Natural killer cell (primary cell): ENCODE data around the gene ITGA5. TPM values are rescaled to one million over a fixed set of nuclear protein-coding genes. Genes with fewer than 3 reads are reported as not detected.

ENCODE experiments used
- ATAC-seq, 3 donors: fragments of 150-1000 bp in 2 of 3; fragments of 200-7000 bp in 1 of 3; cut with Tn5 transposase; 1 replicate in 1 of 3; 2 replicates in 2 of 3; pipeline ENCODE4 v1.10.0; 2021; ENCODE audit warnings: mild to moderate bottlenecking in 2 of 3, moderate library complexity in 2 of 3
- DNase-seq, 2 donors: peaks; one replicate each; pipeline versions ENCODE4 v3.0.0 to v3.0.0-alpha.2; 2013 to 2021; ENCODE audit warnings: mixed read lengths in 1 of 2
- H3K27ac ChIP-seq: one replicate; pipeline ENCODE4 v1.5.1; 2013; ENCODE audit warnings: mild to moderate bottlenecking, low read length
- H3K27me3 ChIP-seq: one replicate; pipeline ENCODE4 v1.6.1; 2013; ENCODE audit warnings: low read length; ENCODE audit not compliant: control insufficient read depth, insufficient read depth
- H3K36me3 ChIP-seq: one replicate; pipeline ENCODE4 v1.6.1; 2013; ENCODE audit warnings: low read length; ENCODE audit not compliant: control insufficient read depth, insufficient read depth
- H3K4me1 ChIP-seq: one replicate; pipeline ENCODE4 v1.6.1; 2013; ENCODE audit warnings: low read length; ENCODE audit not compliant: control insufficient read depth, insufficient read depth
- H3K4me3 ChIP-seq: one replicate; pipeline ENCODE4 v1.5.1; 2013; ENCODE audit warnings: low read length
- H3K9me3 ChIP-seq: one replicate; pipeline ENCODE4 v1.6.1; 2013; ENCODE audit warnings: low read length; ENCODE audit not compliant: control insufficient read depth, insufficient read depth
- H3K27ac Mint-ChIP-seq, 2 donors: one replicate each; pipeline ENCODE4 v1.8.0; 2022; ENCODE audit warnings: mild to moderate bottlenecking in 2 of 2, mixed read lengths in 2 of 2, moderate library complexity in 1 of 2
- H3K27me3 Mint-ChIP-seq, 2 donors: one replicate each; pipeline ENCODE4 v1.8.0; 2022; ENCODE audit warnings: low read depth in 2 of 2, mixed read lengths in 2 of 2
- H3K36me3 Mint-ChIP-seq: one replicate; pipeline ENCODE4 v1.8.0; 2022; ENCODE audit warnings: mixed read lengths
- H3K4me1 Mint-ChIP-seq, 2 donors: one replicate each; pipeline ENCODE4 v1.8.0; 2022; ENCODE audit warnings: mixed read lengths in 2 of 2
- H3K4me3 Mint-ChIP-seq: one replicate; pipeline ENCODE4 v1.8.0; 2022; ENCODE audit warnings: mild to moderate bottlenecking, moderate library complexity, mixed read lengths
- H3K9me3 Mint-ChIP-seq, 2 donors: one replicate each; pipeline ENCODE4 v1.8.0; 2022; ENCODE audit warnings: mixed read lengths in 2 of 2
- CTCF ChIP-seq: fragments of 200-600 bp; IDR thresholded peaks from one replicate; pipeline ENCODE4 v1.8.0; 2022; ENCODE audit warnings: antibody characterized with exemption
- WGBS: methylation state at CpG from one replicate; pipeline ENCODE4 v1.1.7; 2013; ENCODE audit warnings: missing lambda C conversion rate; ENCODE audit not compliant: insufficient coverage; 5-methylcytosine and 5-hydroxymethylcytosine counted together
- intact Hi-C: fragments of 100-400 bp; cut with micrococcal nuclease; formaldehyde crosslinking; loops from one replicate; pipeline ENCODE4 v1.14.2; 2022
- total RNA-seq, 4 donors: library from RNA; stranded (reverse); fragments of 120-200 nt in 1 of 4; gene quantifications; one replicate each; pipeline versions ENCODE4 v1.2.3 to v1.2.4, GENCODE V29; 2013 to 2022

Gene ITGA5
- total RNA-seq, 3 donors from 2014 or later (not counting 1 experiment from before 2014, with no cell fraction given) = 177 to 232 (median 207) TPM

- Histone ChIP-seq H3K36me3 (no peaks in the 10 kb centered on the region), H3K4me3 (no peak overlapping the region), H3K4me1 (no peaks in the 10 kb centered on the region), H3K27me3 (no peaks in the 10 kb centered on the region), H3K27ac (no peak overlapping the region), H3K9me3 (no peaks in the 10 kb centered on the region)
- no peaks in the 10 kb centered on the region for H3K4me1 Mint-ChIP-seq
- no peak overlapping the region for H3K4me3 Mint-ChIP-seq
- no peak for TF ChIP-seq CTCF
- ATAC-seq (no peak), DNase-seq (no peak)
- H3K27me3 Mint-ChIP-seq = no peaks in the 10 kb centered on the region
- H3K36me3 Mint-ChIP-seq = no peaks in the 10 kb centered on the region
- intact Hi-C loops = no loop called here
- no peaks in the 10 kb centered on the region for H3K9me3 Mint-ChIP-seq
- no peak overlapping the region for H3K27ac Mint-ChIP-seq
Measured at GRCh38 chr12:54455760-54456469, 36.8 kb upstream of the ITGA5 start.

GRCh38 chr12:54452628-54453027 lies 33.6 kb upstream of the ITGA5 start:
- intact Hi-C loops = no loop called here
- no peak for DNase-seq
- Mint-ChIP-seq H3K36me3 (no peaks in the 10 kb centered on the region), H3K4me1 (no peaks in the 10 kb centered on the region), H3K27me3 (no peaks in the 10 kb centered on the region), H3K9me3 (no peaks in the 10 kb centered on the region), H3K4me3 (no peak overlapping the region), H3K27ac (no peak overlapping the region)
- no peaks in the 10 kb centered on the region for H3K9me3 ChIP-seq
- ATAC-seq = no peak
- no peak overlapping the region for H3K27ac ChIP-seq
- no peaks in the 10 kb centered on the region for H3K27me3 ChIP-seq
- no peaks in the 10 kb centered on the region for H3K36me3 ChIP-seq
- no peaks in the 10 kb centered on the region for H3K4me1 ChIP-seq
- TF ChIP-seq CTCF = no peak
- no peak overlapping the region for H3K4me3 ChIP-seq

- Histone ChIP-seq H3K9me3 (no peaks in the 10 kb centered on the region), H3K27ac (no peak overlapping the region), H3K27me3 (no peaks in the 10 kb centered on the region), H3K4me1 (no peaks in the 10 kb centered on the region), H3K4me3 (no peak overlapping the region), H3K36me3 (no peaks in the 10 kb centered on the region)
- Mint-ChIP-seq H3K4me3 (no peak overlapping the region), H3K4me1 (no peaks in the 10 kb centered on the region), H3K27me3 (no peaks in the 10 kb centered on the region), H3K36me3 (no peaks in the 10 kb centered on the region), H3K9me3 (no peaks in the 10 kb centered on the region), H3K27ac (no peak overlapping the region)
- ATAC-seq (no peak), DNase-seq (no peak)
- TF ChIP-seq CTCF = no peak
- 90% methylated on average over 3 of the region's 4 CpGs for WGBS
- intact Hi-C loops = no loop called here
Measured at GRCh38 chr12:54448344-54448743, 29.3 kb upstream of the ITGA5 start.

- Mint-ChIP-seq H3K36me3 (no peaks in the 10 kb centered on the region), H3K27ac (no peak overlapping the region), H3K4me1 (no peaks in the 10 kb centered on the region), H3K27me3 (no peaks in the 10 kb centered on the region), H3K4me3 (no peak overlapping the region), H3K9me3 (no peaks in the 10 kb centered on the region)
- no CpG with 5 or more reads among the region's 2 CpGs for WGBS
- no peak for ATAC-seq
- intact Hi-C loops = no loop called here
- H3K27ac ChIP-seq = no peak overlapping the region
- H3K27me3 ChIP-seq = no peaks in the 10 kb centered on the region
- DNase-seq = no peak
- H3K36me3 ChIP-seq = no peaks in the 10 kb centered on the region
- no peak for TF ChIP-seq CTCF
- H3K4me3 ChIP-seq = no peak overlapping the region
- H3K9me3 ChIP-seq = no peaks in the 10 kb centered on the region
- H3K4me1 ChIP-seq = no peaks in the 10 kb centered on the region
Measured at GRCh38 chr12:54447917-54448316, 28.9 kb upstream of the ITGA5 start.
